ENCODE measurements around the gene SMIM29. TPM values are rescaled to one million over a fixed set of nuclear protein-coding genes. Genes with fewer than 3 reads are reported as not detected.

The SMIM29 gene
- total and polyA plus RNA-seq, 11 donors: 18.4 to 50.4 (median 31.3) TPM

DNA sequence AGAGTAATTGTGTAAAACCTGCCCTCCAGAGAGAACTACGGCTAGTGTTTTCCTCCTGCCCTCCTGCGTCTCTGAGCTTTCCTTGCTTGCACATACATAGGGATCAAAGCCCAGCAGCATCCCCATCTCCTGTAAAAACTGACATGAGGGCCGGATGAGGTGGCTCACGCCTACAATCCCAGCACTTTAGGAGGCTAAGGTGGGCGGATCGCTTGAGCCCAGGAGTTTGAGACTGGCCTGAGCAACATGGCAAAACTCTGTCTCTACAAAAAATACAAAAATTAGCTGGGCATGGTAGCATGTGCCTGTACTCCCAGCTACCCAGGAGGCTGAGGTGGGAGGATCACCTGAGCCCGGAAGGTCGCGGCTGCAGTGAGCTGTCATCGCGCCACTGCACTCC is 40.3 kb upstream of the SMIM29 start:
- no peak for TF ChIP-seq POLR2A (IDR thresholded peaks at IDR 0.05)
- TF ChIP-seq, protein P1, sequence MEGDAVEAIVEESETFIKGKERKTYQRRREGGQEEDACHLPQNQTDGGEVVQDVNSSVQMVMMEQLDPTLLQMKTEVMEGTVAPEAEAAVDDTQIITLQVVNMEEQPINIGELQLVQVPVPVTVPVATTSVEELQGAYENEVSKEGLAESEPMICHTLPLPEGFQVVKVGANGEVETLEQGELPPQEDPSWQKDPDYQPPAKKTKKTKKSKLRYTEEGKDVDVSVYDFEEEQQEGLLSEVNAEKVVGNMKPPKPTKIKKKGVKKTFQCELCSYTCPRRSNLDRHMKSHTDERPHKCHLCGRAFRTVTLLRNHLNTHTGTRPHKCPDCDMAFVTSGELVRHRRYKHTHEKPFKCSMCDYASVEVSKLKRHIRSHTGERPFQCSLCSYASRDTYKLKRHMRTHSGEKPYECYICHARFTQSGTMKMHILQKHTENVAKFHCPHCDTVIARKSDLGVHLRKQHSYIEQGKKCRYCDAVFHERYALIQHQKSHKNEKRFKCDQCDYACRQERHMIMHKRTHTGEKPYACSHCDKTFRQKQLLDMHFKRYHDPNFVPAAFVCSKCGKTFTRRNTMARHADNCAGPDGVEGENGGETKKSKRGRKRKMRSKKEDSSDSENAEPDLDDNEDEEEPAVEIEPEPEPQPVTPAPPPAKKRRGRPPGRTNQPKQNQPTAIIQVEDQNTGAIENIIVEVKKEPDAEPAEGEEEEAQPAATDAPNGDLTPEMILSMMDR (IDR thresholded peaks at IDR 0.05): no peak
- intact Hi-C loops (cut with DNase I): loop anchor here in 1 of 10 donors (10.0 kb wide), 1 partner anchor 106 kb away; the partner anchor contains the start of gene NUDT3
- 89 to 95% (median 94%) methylated on average over 11 of the region's 11 CpGs for WGBS, 4 donors
- ATAC-seq (no peak), DNase-seq (no peak)
- peaks cover 9 to 60% (median 44%) of the 10 kb centered on the region in 12 donors for H3K4me1 ChIP-seq
- peak overlapping the region in 8 of 12 donors; percentile 4 to 65 (median 40) for H3K27ac ChIP-seq
- H3K27me3 ChIP-seq: no peaks in the 10 kb centered on the region
- no peak overlapping the region for H3K4me3 ChIP-seq
- no peaks in the 10 kb centered on the region for H3K9me3 ChIP-seq
- peaks cover 0 to 52% (median 36%) of the 10 kb centered on the region in 9 donors for H3K36me3 ChIP-seq

DNA sequence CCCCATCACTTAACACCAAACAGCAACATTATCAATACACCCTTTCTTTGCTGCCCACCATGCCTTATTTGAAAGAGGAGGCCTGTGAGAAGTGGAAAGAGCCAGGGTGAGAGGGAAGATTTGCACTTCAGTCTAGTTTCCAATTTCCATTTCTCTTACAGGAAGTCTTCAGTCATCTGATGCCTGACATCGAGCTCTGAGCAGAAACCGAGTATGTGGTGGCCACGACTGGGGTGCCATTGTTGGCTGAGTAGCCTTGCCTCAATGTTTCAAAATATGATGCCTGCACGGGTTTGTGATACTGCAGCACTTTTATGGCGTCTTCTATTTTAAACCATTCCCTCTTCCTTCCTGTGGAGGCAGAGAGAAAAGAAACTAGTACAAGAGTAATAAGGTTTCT is 39.8 kb upstream of the SMIM29 start:
- Histone ChIP-seq H3K27ac (peak overlapping the region in 11 of 12 donors; percentile 1 to 65 (median 31)), H3K4me3 (no peak overlapping the region), H3K27me3 (no peaks in the 10 kb centered on the region), H3K9me3 (no peaks in the 10 kb centered on the region), H3K4me1 (peaks cover 9 to 61% (median 48%) of the 10 kb centered on the region in 12 donors), H3K36me3 (peaks cover 0 to 47% (median 31%) of the 10 kb centered on the region in 9 donors)
- ATAC-seq (no peak), DNase-seq (no peak)
- TF ChIP-seq POLR2A (IDR thresholded peaks at IDR 0.05): no peak
- TF ChIP-seq, protein P1 (IDR thresholded peaks at IDR 0.05): no peak
- 29 to 39% (median 33%) methylated on average over 5 of the region's 5 CpGs for WGBS, 4 donors
- intact Hi-C loops (cut with DNase I): loop anchor here in 1 of 10 donors (10.0 kb wide), 1 partner anchor 106 kb away; the partner anchor contains the start of gene NUDT3

DNA sequence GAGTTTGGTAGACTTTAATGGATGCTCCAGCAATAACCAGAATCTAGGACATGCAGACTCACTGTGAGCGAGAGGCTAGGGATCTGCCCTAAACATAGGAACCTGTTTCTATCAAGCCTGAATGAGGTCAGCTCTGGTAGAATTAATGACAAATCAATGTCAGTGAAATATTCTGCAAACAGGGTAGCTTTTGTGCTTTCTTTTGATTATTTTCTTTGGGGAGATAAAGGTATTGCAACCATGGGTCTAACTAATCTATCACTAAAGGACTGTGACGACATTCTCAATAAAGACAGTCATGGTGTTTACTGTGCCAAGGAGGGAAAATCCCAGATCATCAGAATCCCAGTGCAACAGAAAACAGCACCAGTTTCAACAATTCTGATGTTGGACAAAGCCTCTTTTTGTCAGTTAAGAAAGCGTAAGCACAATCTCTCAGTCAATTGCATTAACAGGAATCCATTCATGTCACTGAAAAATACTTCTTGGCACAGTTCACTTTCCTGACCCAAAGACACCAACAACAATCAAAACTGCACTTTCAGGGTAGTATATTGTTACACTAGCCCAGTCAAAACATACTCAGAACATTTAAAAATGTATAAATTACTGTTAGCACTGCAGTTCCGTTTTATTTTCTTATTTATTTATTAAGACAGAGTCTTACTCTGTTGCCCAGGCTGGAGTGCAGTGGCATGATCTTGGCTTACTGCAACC is 36.8 kb upstream of the SMIM29 start:
- no peaks in the 10 kb centered on the region for H3K27me3 ChIP-seq
- ATAC-seq: no peak
- intact Hi-C loops (cut with DNase I): loop anchor here in 1 of 10 donors (10.0 kb wide), 1 partner anchor 109 kb away; the partner anchor contains the start of gene NUDT3
- no peak for DNase-seq
- H3K9me3 ChIP-seq: no peaks in the 10 kb centered on the region
- TF ChIP-seq, protein P1 (IDR thresholded peaks at IDR 0.05): no peak
- no peak for TF ChIP-seq POLR2A (IDR thresholded peaks at IDR 0.05)
- H3K4me1 ChIP-seq: peaks cover 9 to 84% (median 55%) of the 10 kb centered on the region in 12 donors
- peaks cover 0 to 24% (median 10%) of the 10 kb centered on the region in 9 donors for H3K36me3 ChIP-seq
- 59 to 72% (median 67%) methylated on average over 4 of the region's 4 CpGs for WGBS, 4 donors
- peak overlapping the region in 11 of 12 donors; percentile 5 to 89 (median 45) for H3K27ac ChIP-seq
- H3K4me3 ChIP-seq: no peak overlapping the region
